ENCODE measurements around the gene MSRB3.

Gene MSRB3

GRCh38 chr12:65278576-65279368 lies at the start of gene MSRB3:
TSS of gene MSRB3 (plus strand) at chr12:65278683. CDS start at chr12:65308580, 29,897 bp downstream.
- H3K36me3 ChIP-seq (ENCODE audit: insufficient read depth, low read length) = no peaks in the 10 kb centered on the region
- peak within 1 kb of the TSS; percentile 97 for H3K4me3 ChIP-seq (ENCODE audit: low read depth, low read length)
- no peaks in the 10 kb centered on the region for H3K27me3 ChIP-seq (ENCODE audit: insufficient read depth, low read length)
- peak within 1 kb of the TSS; percentile 54 for H3K27ac ChIP-seq (ENCODE audit: low read depth, low read length)
- H3K4me1 ChIP-seq (ENCODE audit: control insufficient read depth, insufficient read depth, low read length, unreplicated experiment) = peaks cover 18% of the 10 kb centered on the region
- peak within 1 kb of the TSS; percentile 96 for H2AFZ ChIP-seq (ENCODE audit: low read length, unreplicated experiment)
- peaks cover 46% of the 10 kb centered on the region for H3K79me2 ChIP-seq (ENCODE audit: control insufficient read depth, insufficient read depth, low read length, unreplicated experiment)

GRCh38 chr12:65229441-65229840 lies 49.0 kb upstream of the MSRB3 start:
- Histone ChIP-seq H3K36me3 (ENCODE audit: insufficient read depth, low read length) (peaks cover 21% of the 10 kb centered on the region), H3K79me2 (ENCODE audit: control insufficient read depth, insufficient read depth, low read length, unreplicated experiment) (peaks cover 11% of the 10 kb centered on the region), H3K27ac (ENCODE audit: low read depth, low read length) (no peak overlapping the region), H3K4me1 (ENCODE audit: control insufficient read depth, insufficient read depth, low read length, unreplicated experiment) (peaks cover 13% of the 10 kb centered on the region), H2AFZ (ENCODE audit: low read length, unreplicated experiment) (no peak overlapping the region), H3K27me3 (ENCODE audit: insufficient read depth, low read length) (no peaks in the 10 kb centered on the region), H3K4me3 (ENCODE audit: low read depth, low read length) (no peak overlapping the region)

DNA sequence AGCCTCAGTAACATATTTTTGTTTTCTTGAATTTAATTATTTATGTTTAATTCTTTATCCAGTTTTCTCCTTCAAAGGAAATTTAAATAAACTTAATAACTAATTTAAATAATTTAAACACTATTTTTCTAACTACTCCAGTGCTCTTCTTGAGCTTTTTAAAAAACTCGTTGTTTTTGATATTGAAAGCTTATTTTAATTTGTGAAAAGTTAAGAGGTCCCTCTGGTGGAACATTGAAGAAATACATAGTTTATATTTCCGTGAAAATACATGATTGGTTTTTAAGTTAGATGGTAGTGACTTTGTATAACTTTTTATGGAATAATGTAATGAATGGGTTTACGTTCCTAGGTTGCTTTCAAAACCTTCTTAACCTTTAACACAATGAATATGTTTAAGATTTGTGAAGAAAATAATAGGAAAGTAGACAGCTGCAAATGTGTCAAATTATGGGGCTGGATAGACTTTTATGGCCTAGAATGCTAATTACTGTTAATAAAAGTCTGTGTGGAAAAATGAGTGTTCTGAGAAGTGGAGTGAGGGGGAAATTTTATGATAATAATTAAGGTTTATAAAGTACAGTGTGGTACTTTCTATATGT lies 45.9 kb upstream of the MSRB3 start:
- Histone ChIP-seq H2AFZ (ENCODE audit: low read length, unreplicated experiment) (no peak overlapping the region), H3K79me2 (ENCODE audit: control insufficient read depth, insufficient read depth, low read length, unreplicated experiment) (peaks cover 11% of the 10 kb centered on the region), H3K36me3 (ENCODE audit: insufficient read depth, low read length) (peaks cover 15% of the 10 kb centered on the region), H3K4me3 (ENCODE audit: low read depth, low read length) (peak overlapping the region; percentile 47; the same call in 1 of the 2 replicates), H3K4me1 (ENCODE audit: control insufficient read depth, insufficient read depth, low read length, unreplicated experiment) (peaks cover 13% of the 10 kb centered on the region), H3K27ac (ENCODE audit: low read depth, low read length) (no peak overlapping the region), H3K27me3 (ENCODE audit: insufficient read depth, low read length) (no peaks in the 10 kb centered on the region)

- no peak overlapping the region for H3K4me3 ChIP-seq (ENCODE audit: low read depth, low read length)
- peaks cover 6% of the 10 kb centered on the region; the same call in 1 of the 2 replicates for H3K36me3 ChIP-seq (ENCODE audit: insufficient read depth, low read length)
- no peak overlapping the region for H3K27ac ChIP-seq (ENCODE audit: low read depth, low read length)
- H2AFZ ChIP-seq (ENCODE audit: low read length, unreplicated experiment) = no peak overlapping the region
- no peaks in the 10 kb centered on the region for H3K27me3 ChIP-seq (ENCODE audit: insufficient read depth, low read length)
- peaks cover 1% of the 10 kb centered on the region for H3K4me1 ChIP-seq (ENCODE audit: control insufficient read depth, insufficient read depth, low read length, unreplicated experiment)
- peaks cover 6% of the 10 kb centered on the region for H3K79me2 ChIP-seq (ENCODE audit: control insufficient read depth, insufficient read depth, low read length, unreplicated experiment)
Observed at GRCh38 chr12:65237153-65237552, 41.3 kb upstream of the MSRB3 start.

- Histone ChIP-seq H3K27me3 (ENCODE audit: insufficient read depth, low read length) (no peaks in the 10 kb centered on the region), H3K27ac (ENCODE audit: low read depth, low read length) (no peak overlapping the region), H3K4me3 (ENCODE audit: low read depth, low read length) (no peak overlapping the region), H3K79me2 (ENCODE audit: control insufficient read depth, insufficient read depth, low read length, unreplicated experiment) (no peaks in the 10 kb centered on the region), H2AFZ (ENCODE audit: low read length, unreplicated experiment) (no peak overlapping the region), H3K4me1 (ENCODE audit: control insufficient read depth, insufficient read depth, low read length, unreplicated experiment) (no peaks in the 10 kb centered on the region), H3K36me3 (ENCODE audit: insufficient read depth, low read length) (peaks cover 7% of the 10 kb centered on the region; the same call in 1 of the 2 replicates)
Observed at GRCh38 chr12:65238609-65239008, 39.9 kb upstream of the MSRB3 start.

GRCh38 chr12:65248656-65249633 lies 29.5 kb upstream of the MSRB3 start:
- Histone ChIP-seq H3K36me3 (ENCODE audit: insufficient read depth, low read length) (peaks cover 12% of the 10 kb centered on the region; the same call in 1 of the 2 replicates), H3K27me3 (ENCODE audit: insufficient read depth, low read length) (no peaks in the 10 kb centered on the region), H3K79me2 (ENCODE audit: control insufficient read depth, insufficient read depth, low read length, unreplicated experiment) (no peaks in the 10 kb centered on the region), H3K27ac (ENCODE audit: low read depth, low read length) (no peak overlapping the region), H3K4me1 (ENCODE audit: control insufficient read depth, insufficient read depth, low read length, unreplicated experiment) (no peaks in the 10 kb centered on the region), H2AFZ (ENCODE audit: low read length, unreplicated experiment) (no peak overlapping the region), H3K4me3 (ENCODE audit: low read depth, low read length) (no peak overlapping the region)

- Histone ChIP-seq H2AFZ (ENCODE audit: low read length, unreplicated experiment) (no peak overlapping the region), H3K4me1 (ENCODE audit: control insufficient read depth, insufficient read depth, low read length, unreplicated experiment) (no peaks in the 10 kb centered on the region), H3K36me3 (ENCODE audit: insufficient read depth, low read length) (no peaks in the 10 kb centered on the region), H3K27ac (ENCODE audit: low read depth, low read length) (no peak overlapping the region), H3K79me2 (ENCODE audit: control insufficient read depth, insufficient read depth, low read length, unreplicated experiment) (no peaks in the 10 kb centered on the region), H3K27me3 (ENCODE audit: insufficient read depth, low read length) (no peaks in the 10 kb centered on the region), H3K4me3 (ENCODE audit: low read depth, low read length) (no peak overlapping the region)
Observed at GRCh38 chr12:65252515-65252914, 26.0 kb upstream of the MSRB3 start.

GRCh38 chr12:65257986-65258385 lies 20.5 kb upstream of the MSRB3 start:
- no peaks in the 10 kb centered on the region for H3K36me3 ChIP-seq (ENCODE audit: insufficient read depth, low read length)
- H3K79me2 ChIP-seq (ENCODE audit: control insufficient read depth, insufficient read depth, low read length, unreplicated experiment) = no peaks in the 10 kb centered on the region
- H2AFZ ChIP-seq (ENCODE audit: low read length, unreplicated experiment) = no peak overlapping the region
- no peak overlapping the region for H3K27ac ChIP-seq (ENCODE audit: low read depth, low read length)
- H3K27me3 ChIP-seq (ENCODE audit: insufficient read depth, low read length) = no peaks in the 10 kb centered on the region
- no peak overlapping the region for H3K4me3 ChIP-seq (ENCODE audit: low read depth, low read length)
- no peaks in the 10 kb centered on the region for H3K4me1 ChIP-seq (ENCODE audit: control insufficient read depth, insufficient read depth, low read length, unreplicated experiment)

DNA sequence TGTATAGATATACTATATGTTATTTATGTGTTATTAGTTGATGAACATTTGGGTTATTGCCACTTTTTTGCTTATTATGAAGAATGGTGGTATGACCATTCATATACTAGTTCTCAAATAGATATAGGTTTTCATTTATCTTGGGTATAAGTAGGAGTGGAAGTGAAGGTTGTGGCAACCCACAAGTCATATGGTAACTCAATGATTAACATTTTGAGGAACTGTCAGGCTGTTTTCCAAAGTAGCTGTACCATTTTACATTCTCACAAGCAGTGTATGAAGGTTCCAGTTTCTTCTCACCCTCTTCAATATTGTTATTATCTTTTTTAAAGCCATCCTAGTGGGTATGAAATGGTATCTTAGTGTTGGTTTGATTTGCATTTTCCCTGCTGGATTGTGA lies 19.0 kb upstream of the MSRB3 start:
- Histone ChIP-seq H3K79me2 (ENCODE audit: control insufficient read depth, insufficient read depth, low read length, unreplicated experiment) (no peaks in the 10 kb centered on the region), H2AFZ (ENCODE audit: low read length, unreplicated experiment) (no peak overlapping the region), H3K36me3 (ENCODE audit: insufficient read depth, low read length) (no peaks in the 10 kb centered on the region), H3K4me1 (ENCODE audit: control insufficient read depth, insufficient read depth, low read length, unreplicated experiment) (no peaks in the 10 kb centered on the region), H3K27me3 (ENCODE audit: insufficient read depth, low read length) (no peaks in the 10 kb centered on the region), H3K4me3 (ENCODE audit: low read depth, low read length) (no peak overlapping the region), H3K27ac (ENCODE audit: low read depth, low read length) (no peak overlapping the region)

- H3K36me3 ChIP-seq (ENCODE audit: insufficient read depth, low read length) = no peaks in the 10 kb centered on the region
- H3K27ac ChIP-seq (ENCODE audit: low read depth, low read length) = no peak overlapping the region
- H3K4me1 ChIP-seq (ENCODE audit: control insufficient read depth, insufficient read depth, low read length, unreplicated experiment) = no peaks in the 10 kb centered on the region
- no peak overlapping the region for H2AFZ ChIP-seq (ENCODE audit: low read length, unreplicated experiment)
- H3K27me3 ChIP-seq (ENCODE audit: insufficient read depth, low read length) = no peaks in the 10 kb centered on the region
- no peaks in the 10 kb centered on the region for H3K79me2 ChIP-seq (ENCODE audit: control insufficient read depth, insufficient read depth, low read length, unreplicated experiment)
- H3K4me3 ChIP-seq (ENCODE audit: low read depth, low read length) = no peak overlapping the region
Observed at GRCh38 chr12:65263777-65264176, 14.7 kb upstream of the MSRB3 start.
